Activated CD8-positive, alpha-beta memory T cell treated with anti-CD3 and anti-CD28 coated beads for 24 hours (primary cell): ENCODE data around the gene CCL1.

Experiments used
- DNase-seq: peaks from one replicate; pipeline ENCODE4 v3.0.0-alpha.2; 2020

The CCL1 gene, protein sequence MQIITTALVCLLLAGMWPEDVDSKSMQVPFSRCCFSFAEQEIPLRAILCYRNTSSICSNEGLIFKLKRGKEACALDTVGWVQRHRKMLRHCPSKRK

DNA sequence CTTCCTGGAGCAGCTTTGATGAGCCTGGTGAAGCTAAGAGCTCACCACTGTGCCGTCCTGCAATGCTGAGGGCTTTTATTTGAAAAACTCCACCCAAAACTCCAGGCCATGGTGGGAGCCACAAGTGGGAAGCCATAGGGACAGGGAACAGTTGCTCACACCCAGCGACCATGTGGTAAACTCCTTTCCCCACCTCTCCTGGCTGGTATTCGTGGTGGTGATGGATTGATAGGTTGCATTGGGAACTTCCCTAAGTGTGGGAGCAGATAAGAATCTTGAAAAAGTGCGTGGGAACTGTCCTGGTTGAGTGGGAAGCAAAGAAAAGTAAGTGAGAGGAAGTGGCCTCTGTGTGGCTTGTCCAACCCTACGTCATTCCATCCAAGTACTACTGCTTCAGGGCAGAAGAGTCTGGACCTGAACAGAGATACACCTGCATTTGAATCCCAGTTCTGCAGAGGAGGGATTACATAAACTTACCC, at the start of gene CCL1:
CCL1 (minus strand) TSS at position 51 of the 479 bp plus-strand sequence. CDS start 72 bp downstream, outside the sequence.
- no peak for DNase-seq

GRCh38 chr17:34412534-34412933, 49.5 kb upstream of the CCL1 start:
- DNase-seq = no peak

DNA sequence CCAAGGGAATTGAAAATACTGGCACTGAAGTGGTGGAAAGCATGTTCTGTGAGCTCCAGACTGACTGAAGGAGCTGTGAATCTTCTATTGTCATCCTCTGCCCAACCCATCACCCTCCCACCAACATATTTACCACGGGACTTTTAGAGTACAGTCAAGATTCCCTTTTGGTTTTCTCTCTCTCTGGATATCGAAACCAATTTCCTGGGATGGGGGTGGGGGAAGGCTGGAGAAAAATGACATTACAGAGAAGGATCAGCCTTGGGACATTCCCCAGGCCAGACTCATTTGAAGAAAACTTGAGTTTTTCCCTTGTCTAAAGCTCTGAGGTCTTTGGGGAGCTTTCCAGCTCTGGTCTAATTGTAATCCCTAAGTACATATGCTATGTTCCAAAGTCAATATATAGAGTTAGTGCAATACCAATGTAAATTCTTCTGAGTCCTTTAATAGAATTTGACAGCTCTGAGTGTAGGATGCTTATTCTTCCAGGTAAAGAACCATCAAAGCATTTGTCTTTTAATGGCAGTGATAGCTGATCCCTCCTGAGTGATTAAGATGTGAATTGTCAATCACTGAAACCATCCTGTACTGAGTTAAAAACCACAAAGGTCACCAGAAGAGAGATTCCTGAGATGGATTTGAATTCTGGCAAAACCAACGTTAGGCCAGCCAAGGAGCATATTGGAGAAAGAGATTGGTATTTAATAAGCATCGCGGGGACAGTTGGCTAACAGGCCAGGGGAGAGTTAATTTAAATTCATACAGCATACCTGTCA, 48.8 kb upstream of the CCL1 start:
- no peak for DNase-seq

DNA sequence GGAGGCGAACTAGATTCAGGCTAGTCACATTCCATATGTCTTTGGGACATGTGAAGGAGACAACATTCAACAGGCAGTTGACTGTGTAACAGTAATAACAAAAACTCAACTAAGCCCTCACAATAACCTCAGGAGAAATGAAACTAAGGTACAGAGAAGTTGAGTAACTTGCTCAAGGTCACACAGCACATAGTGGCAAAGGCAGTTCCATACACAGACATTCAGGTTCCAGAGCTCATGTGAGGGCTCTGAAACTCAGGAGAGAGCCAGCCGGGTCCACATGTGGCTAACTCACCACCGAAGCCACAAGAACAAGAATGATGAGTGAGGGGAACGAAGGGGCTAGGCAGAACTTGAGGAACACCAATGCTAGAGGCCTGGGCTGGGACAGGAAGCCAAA, 46.3 kb upstream of the CCL1 start:
- no peak for DNase-seq

GRCh38 chr17:34408439-34408838, 45.4 kb upstream of the CCL1 start:
- peak; percentile 17 for DNase-seq

- DNase-seq = no peak
These were observed 43.2 kb upstream of the CCL1 start for GRCh38 chr17:34406226-34406625.

DNA sequence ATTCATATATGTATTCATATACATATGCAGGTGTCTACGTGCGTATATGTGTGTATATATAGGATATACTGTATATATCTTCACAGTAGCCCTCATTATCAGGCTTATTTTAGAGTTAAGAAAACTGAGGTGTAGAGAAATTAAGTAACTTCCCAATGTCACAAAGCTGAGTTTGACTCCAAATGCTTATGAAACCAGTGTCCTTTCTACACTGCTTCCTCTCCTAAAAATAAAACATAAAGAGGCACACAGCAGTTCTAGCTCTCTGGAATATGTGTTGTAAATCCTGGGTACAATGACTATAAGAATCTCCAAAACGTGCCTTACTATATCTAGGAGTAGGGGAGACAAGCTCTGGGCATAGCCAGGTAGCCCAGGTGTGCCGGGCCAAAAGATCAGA, 40.0 kb upstream of the CCL1 start:
- no peak for DNase-seq

- no peak for DNase-seq
These were observed 38.1 kb upstream of the CCL1 start for GRCh38 chr17:34401165-34401564.

- DNase-seq = no peak
These were observed 37.4 kb upstream of the CCL1 start for GRCh38 chr17:34400301-34400931.

DNA sequence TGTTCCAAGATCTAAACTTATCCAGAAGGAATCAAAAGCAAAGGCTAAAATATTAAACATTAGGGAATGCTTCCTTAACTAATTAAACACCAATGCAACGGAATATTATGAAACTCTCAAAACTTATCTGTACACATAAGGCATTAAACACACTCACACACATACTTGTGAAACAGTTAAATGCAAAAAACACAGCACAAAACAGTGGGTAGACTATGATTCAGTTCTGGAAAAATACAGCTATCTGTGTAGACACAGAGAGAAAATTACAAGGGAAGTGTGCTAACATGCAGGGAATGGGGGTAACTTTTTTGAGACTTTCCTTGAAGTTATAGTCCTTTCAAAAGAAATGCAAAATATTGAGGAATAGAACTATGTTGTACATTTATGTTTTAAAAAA, 36.7 kb upstream of the CCL1 start:
- no peak for DNase-seq

GRCh38 chr17:34398990-34399389, 36.0 kb upstream of the CCL1 start:
- no peak for DNase-seq

DNA sequence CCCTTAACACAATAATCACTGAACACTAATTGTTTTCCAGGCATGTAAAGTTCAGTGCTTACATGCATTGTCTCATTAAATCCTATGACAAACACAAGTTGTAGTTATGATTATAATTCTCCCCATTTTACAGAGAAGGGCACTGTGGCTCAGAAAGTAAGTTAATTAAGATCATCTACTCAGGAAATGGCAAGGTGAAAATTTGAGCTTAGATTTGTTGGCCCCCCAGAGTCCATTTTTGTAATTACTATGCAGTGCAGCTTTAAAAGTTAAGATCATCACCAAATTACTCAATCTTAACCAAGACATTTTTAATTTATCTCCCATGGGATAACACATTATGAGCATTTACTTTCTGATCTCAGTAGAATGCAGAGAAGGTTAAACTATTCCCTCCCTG, 34.2 kb upstream of the CCL1 start:
- no peak for DNase-seq

DNA sequence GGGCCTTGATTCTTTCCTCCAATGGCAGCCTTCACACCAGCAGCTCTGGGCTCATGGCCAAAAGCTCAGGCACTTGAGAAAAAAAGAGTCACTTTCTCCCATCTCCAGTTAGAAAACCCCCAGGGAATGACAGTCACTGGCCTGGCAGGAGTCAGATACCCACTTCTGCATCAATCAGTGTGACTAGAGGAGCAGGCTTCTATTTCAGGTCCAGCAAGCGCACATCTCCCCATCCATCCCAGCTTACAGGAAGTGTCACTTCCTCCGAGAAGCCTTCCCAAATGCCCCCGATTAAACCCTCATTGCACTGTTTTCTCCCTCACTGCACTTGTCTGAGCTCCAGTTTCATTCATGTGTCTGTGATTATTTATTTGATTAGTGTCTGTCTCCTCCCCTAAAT, 30.4 kb upstream of the CCL1 start:
- no peak for DNase-seq

GRCh38 chr17:34391241-34391640, 28.2 kb upstream of the CCL1 start:
- DNase-seq = peak; percentile 9

DNA sequence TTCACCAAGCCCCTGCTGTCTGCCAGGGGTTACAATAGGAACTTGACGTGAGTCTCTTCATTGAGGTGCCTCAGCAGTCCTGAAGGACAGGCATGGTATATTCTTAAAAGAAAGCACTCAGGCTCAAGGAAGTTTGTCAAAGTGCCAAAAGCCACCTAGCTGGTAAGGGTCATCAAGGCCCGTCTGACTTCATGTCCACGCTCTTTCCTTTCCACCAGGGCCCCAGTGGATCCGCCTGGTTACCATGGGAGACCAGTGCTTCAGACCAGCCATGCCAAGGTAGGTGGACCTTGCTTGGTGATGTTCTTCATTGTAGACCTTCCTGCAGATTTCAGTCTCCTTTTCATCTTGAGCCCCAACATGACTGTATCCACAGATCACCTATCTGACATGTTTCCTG, 27.6 kb upstream of the CCL1 start:
- peak; percentile 7 for DNase-seq

- DNase-seq = no peak
These were observed 26.2 kb upstream of the CCL1 start for GRCh38 chr17:34389126-34389750.

GRCh38 chr17:34387566-34387965, 24.5 kb upstream of the CCL1 start:
- DNase-seq = no peak

DNA sequence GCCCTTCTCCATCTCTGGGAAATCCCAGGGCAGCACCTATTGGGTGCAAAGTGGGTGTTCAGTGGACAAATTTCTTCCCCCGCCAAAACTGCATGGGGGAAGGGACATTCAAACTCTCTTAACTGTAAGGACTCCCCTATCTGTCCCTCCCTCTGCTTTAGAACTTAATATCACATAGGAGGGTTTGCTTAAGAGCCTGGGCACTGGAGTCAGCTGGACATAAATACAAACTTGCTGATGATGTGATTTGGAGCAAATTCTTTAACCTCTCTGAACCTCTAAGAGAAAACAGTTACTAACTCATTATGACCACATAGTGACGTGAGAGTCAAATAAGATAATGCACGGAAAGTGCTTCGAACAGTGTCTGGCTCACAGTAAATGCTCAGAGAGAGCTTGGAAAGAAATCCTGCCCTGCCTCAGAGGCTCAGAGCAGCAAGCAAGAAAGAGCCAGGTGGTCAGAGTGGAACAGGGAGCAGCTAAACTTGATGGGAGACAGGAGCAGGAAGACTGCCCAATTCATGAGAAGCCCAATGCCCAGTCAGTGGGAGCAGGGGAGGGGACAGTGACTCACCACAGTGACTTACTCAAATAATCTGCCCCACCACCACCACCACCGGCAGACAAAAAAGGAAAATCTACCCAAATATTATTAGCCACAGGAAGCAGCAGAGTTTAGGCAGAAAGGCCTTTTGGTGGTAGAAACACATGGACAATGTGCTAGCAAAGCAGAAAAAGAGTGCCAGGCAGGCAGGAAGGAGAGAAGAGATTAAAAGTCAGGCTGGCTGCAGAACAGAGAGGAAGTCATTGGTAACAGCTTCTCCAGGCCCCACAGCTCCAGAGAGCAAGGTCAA, 23.9 kb upstream of the CCL1 start:
- DNase-seq = peak; percentile 50

DNA sequence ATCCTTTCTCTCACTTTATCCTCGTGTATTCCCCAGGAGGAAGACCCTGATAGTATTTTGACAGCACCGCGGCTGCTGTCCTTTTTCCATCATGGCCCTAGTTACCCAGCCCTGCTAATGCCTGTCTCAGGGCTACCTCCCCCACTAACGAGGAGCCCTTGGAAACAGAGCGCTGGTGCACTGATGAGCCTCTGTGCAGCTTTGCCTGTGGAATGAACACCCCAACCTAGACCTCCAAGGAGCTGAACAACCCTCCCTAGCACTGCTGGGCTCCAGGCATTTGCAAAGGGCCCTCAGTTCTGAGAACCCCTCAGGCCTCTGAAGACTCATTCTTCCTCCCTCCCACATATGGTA, 23.3 kb upstream of the CCL1 start:
- no peak for DNase-seq

GRCh38 chr17:34384822-34385605, 22.0 kb upstream of the CCL1 start:
- DNase-seq = no peak

DNA sequence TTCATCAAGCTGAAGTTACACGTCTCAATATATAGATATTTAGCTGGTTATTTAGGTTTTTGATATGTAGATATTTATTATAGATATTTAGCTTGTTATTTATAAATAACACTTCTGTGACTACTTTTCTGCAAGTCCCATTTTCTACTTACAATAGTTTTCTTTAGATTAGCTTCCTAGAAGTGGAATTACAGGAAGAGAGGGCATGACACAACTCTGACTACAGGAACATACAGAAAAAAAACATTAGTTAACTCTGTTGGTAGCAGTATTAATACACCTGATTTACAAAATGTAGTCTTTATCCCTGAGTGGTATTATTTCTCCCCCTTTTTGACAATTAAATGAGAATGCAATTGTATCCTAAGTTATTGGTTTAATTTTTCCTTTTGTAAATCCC, 21.2 kb upstream of the CCL1 start:
- DNase-seq = no peak

DNA sequence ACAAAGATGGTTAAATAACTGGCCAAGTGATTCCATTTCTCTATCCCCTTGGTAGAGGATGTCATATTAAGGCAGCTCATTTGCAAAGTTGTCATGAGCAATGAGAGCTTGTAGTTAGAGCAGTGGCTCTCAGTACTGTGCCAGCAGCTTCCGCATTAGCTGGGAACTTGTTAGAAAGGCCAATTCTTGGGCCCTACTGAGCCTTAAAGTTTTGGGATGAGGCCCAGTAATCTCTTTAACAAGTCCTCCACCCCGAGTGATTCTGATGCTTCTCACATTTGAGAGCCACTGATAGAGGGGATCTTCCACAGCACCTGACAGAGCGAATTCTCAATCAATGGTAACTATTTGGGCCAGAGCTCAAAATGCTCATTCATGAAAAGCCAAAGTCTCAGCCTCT, 20.2 kb upstream of the CCL1 start:
- no peak for DNase-seq
